Keratinocyte (primary cell): ENCODE data around the gene NEGR1. TPM values are rescaled to one million over a fixed set of nuclear protein-coding genes. Genes with fewer than 3 reads are reported as not detected.
A peak's percentile ranks its signal among the peaks of the same experiment; 100 is the strongest.

Experiments used
- DNase-seq: peaks from one replicate; pipeline ENCODE4 v3.0.0-alpha.2; 2011; ENCODE audit warnings: low read depth, missing footprints, low spot score
- FAIRE-seq: peaks from 2 replicates; lab custom pipeline; 2011; peaks lifted over from hg19 to GRCh38; lab: Jason Lieb, UNC
- H2AFZ ChIP-seq: 2 replicates; pipeline ENCODE4 v1.6.0; 2012; ENCODE audit warnings: low read length, control low read depth, inconsistent platforms; ENCODE audit not compliant: control insufficient read depth
- H3K27ac ChIP-seq: 2 replicates; pipeline ENCODE4 v1.5.1; 2011; ENCODE audit warnings: low read length; ENCODE audit not compliant: control insufficient read depth, insufficient read depth
- H3K27me3 ChIP-seq: 3 replicates; pipeline ENCODE4 v1.6.0; 2011; ENCODE audit warnings: low read length; ENCODE audit not compliant: control insufficient read depth, insufficient read depth; ENCODE audit errors: extremely low read depth
- H3K36me3 ChIP-seq, 2 experiments: 2 replicates in 1 of 2; 3 replicates in 1 of 2; pipeline ENCODE4 v1.5.1; 2011; ENCODE audit warnings: low read length in 2 of 2, mild to moderate bottlenecking in 1 of 2; ENCODE audit not compliant: control insufficient read depth in 2 of 2, insufficient read depth in 2 of 2; ENCODE audit errors: extremely low read depth in 1 of 2
- H3K4me1 ChIP-seq: 3 replicates; pipeline ENCODE4 v1.5.1; 2011; ENCODE audit warnings: low read length; ENCODE audit not compliant: control insufficient read depth, insufficient read depth; ENCODE audit errors: extremely low read depth
- H3K4me2 ChIP-seq: 3 replicates; pipeline ENCODE4 v1.6.0; 2011; ENCODE audit warnings: low read depth, low read length; ENCODE audit not compliant: control insufficient read depth, insufficient read depth; ENCODE audit errors: extremely low read depth
- H3K4me3 ChIP-seq, 3 experiments: fragments of 200-600 bp in 1 of 3; sonication (generic) in 1 of 3; 2 replicates in 2 of 3; 3 replicates in 1 of 3; pipeline ENCODE4 v1.5.1; 2011 to 2016; ENCODE audit warnings: low read length in 3 of 3, mild to moderate bottlenecking in 3 of 3, control low read depth in 2 of 3, inconsistent platforms in 1 of 3, low read depth in 1 of 3, mixed read lengths in 1 of 3, mixed run types in 1 of 3, moderate library complexity in 1 of 3; ENCODE audit not compliant: control insufficient read depth in 2 of 3, insufficient read depth in 2 of 3; ENCODE audit errors: extremely low read depth in 1 of 3
- H3K79me2 ChIP-seq: 2 replicates; pipeline ENCODE4 v1.6.0; 2012; ENCODE audit warnings: low read length; ENCODE audit not compliant: control insufficient read depth, insufficient read depth
- H3K9ac ChIP-seq: 3 replicates; pipeline ENCODE4 v1.6.0; 2011; ENCODE audit warnings: low read length; ENCODE audit not compliant: control insufficient read depth, insufficient read depth; ENCODE audit errors: extremely low read depth
- H3K9me1 ChIP-seq: 3 replicates; pipeline ENCODE4 v1.6.0; 2011; ENCODE audit warnings: low read length; ENCODE audit not compliant: control insufficient read depth, insufficient read depth; ENCODE audit errors: extremely low read depth
- H3K9me3 ChIP-seq: 2 replicates; pipeline ENCODE4 v1.5.1; 2012; ENCODE audit warnings: low read depth, low read length; ENCODE audit not compliant: control insufficient read depth
- H4K20me1 ChIP-seq: 3 replicates; pipeline ENCODE4 v1.6.0; 2011; ENCODE audit warnings: low read length; ENCODE audit not compliant: control insufficient read depth, insufficient read depth; ENCODE audit errors: extremely low read depth
- CTCF ChIP-seq, 3 experiments: IDR thresholded peaks in 1 of 3; conservative IDR thresholded peaks in 1 of 3; optimal IDR thresholded peaks in 1 of 3; 2 replicates in 2 of 3; 3 replicates in 1 of 3; pipeline versions ENCODE3 to v1.5.1; 2011; ENCODE audit warnings: low read length in 3 of 3, mild to moderate bottlenecking in 3 of 3, moderate library complexity in 2 of 3, control low read depth in 1 of 3, inconsistent platforms in 1 of 3; ENCODE audit not compliant: insufficient read depth in 2 of 3; ENCODE audit errors: extremely low read depth in 1 of 3
- EZH2 ChIP-seq: IDR thresholded peaks from one replicate; pipeline ENCODE4 v1.6.1; 2012; ENCODE audit warnings: inconsistent platforms, mild to moderate bottlenecking, low read length, moderate library complexity
- dilution Hi-C: fragments of 300-500 bp; cut with MboI; formaldehyde crosslinking; loops from one replicate; pipeline ENCODE4 v1.7.0; 2020; ENCODE audit warnings: low sequenced_read_pairs; ENCODE audit not compliant: extremely low pct_ligation_motif_present
- polyA plus RNA-seq, 5 experiments: library from polyadenylated mRNA; depleted of rRNA in 3 of 5; stranded (reverse) in 3 of 5; stranded (forward) in 1 of 5; unstranded in 1 of 5; fragments of >200 nt; gene quantifications; 1 replicate in 1 of 5; 2 replicates in 3 of 5; 3 replicates in 1 of 5; pipeline versions ENCODE4 v1.2.1 to v1.2.3, GENCODE V29; 2011 to 2012; ENCODE audit warnings: missing spikeins in 2 of 5, low read depth in 1 of 5, low replicate concordance in 1 of 5

NEGR1 gene
- polyA plus RNA-seq, 1 donor (not counting 4 experiments of a cell fraction or from before 2014, with no cell fraction given) = 1.6 TPM

- FAIRE-seq = no peak
- H3K4me1 ChIP-seq = no peaks in the 10 kb centered on the region
- TF ChIP-seq CTCF (optimal IDR thresholded peaks at IDR 0.05 in 1 of 3, IDR thresholded peaks at IDR 0.05 in 1 of 3, conservative IDR thresholded peaks at IDR 0.05 in 1 of 3; ENCODE audit: extremely low read depth in 1 of 3, insufficient read depth in 2 of 3, low read length in 3 of 3) (no peak), EZH2 (no peak)
- DNase-seq = no peak
- H3K4me2 ChIP-seq = no peak overlapping the region
- H3K9ac ChIP-seq = no peak overlapping the region
- no peaks in the 10 kb centered on the region for H3K9me1 ChIP-seq
- H2AFZ ChIP-seq = no peak overlapping the region
- H3K79me2 ChIP-seq = no peaks in the 10 kb centered on the region
- no peaks in the 10 kb centered on the region for H3K27me3 ChIP-seq
- no peaks in the 10 kb centered on the region for H3K9me3 ChIP-seq
- H3K27ac ChIP-seq = no peak overlapping the region
- H4K20me1 ChIP-seq = no peaks in the 10 kb centered on the region
- dilution Hi-C loops = no loop called here
- no peaks in the 10 kb centered on the region for H3K36me3 ChIP-seq
- no peak overlapping the region for H3K4me3 ChIP-seq
These were observed 373.4 kb downstream of the NEGR1 start for GRCh38 chr1:71908871-71909390.

- Histone ChIP-seq H2AFZ (peak overlapping the region; percentile 43), H3K4me1 (no peaks in the 10 kb centered on the region), H3K27me3 (no peaks in the 10 kb centered on the region), H3K4me2 (no peak overlapping the region), H3K4me3 (no peak overlapping the region), H4K20me1 (no peaks in the 10 kb centered on the region), H3K9me3 (no peaks in the 10 kb centered on the region), H3K9me1 (no peaks in the 10 kb centered on the region), H3K79me2 (no peaks in the 10 kb centered on the region), H3K36me3 (no peaks in the 10 kb centered on the region), H3K9ac (no peak overlapping the region), H3K27ac (no peak overlapping the region)
- FAIRE-seq (no peak), DNase-seq (no peak)
- dilution Hi-C loops = no loop called here
- TF ChIP-seq CTCF (optimal IDR thresholded peaks at IDR 0.05 in 1 of 3, IDR thresholded peaks at IDR 0.05 in 1 of 3, conservative IDR thresholded peaks at IDR 0.05 in 1 of 3; ENCODE audit: extremely low read depth in 1 of 3, insufficient read depth in 2 of 3, low read length in 3 of 3) (no peak), EZH2 (no peak)
These were observed 374.0 kb downstream of the NEGR1 start for GRCh38 chr1:71908303-71908702.
